ENCODE data around the gene CALN1.

- TF ChIP-seq CTCF (IDR thresholded peaks at IDR 0.05) (no peak), POLR2AphosphoS5 (IDR thresholded peaks at IDR 0.05) (no peak)
Measured at GRCh38 chr7:72336382-72336631, 75.8 kb downstream of the CALN1 start.

Measured in prostate gland (tissue), 2 donors.